ENCODE data around the gene PRKCH. TPM values are rescaled to one million over a fixed set of nuclear protein-coding genes. Genes with fewer than 3 reads are reported as not detected.

PRKCH gene
- total RNA-seq, 1 experiment from 2014 or later = 5.2 TPM

DNA sequence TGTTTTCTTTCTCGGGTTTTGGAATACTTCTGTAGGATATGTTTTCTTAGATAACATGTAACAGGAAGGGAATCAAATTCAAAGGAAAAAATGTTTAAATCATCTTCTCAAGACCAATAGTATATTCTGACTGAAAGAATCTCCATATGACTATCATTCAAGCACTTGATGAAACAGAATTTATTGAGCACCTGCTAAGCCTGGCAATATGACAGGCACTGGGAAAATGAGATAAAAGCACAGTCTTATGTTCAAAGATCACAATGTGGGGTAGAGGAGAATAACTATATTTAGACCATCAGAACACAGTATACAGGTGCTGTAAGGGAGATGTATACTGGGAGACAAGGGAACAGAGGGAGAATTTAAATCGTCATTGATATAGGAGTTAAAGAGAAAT, 21.2 kb upstream of the PRKCH start:
- H4K20me1 ChIP-seq (ENCODE audit: control insufficient read depth, insufficient read depth, insufficient read length) = no peaks in the 10 kb centered on the region
- no peaks in the 10 kb centered on the region for H3K27me3 ChIP-seq (ENCODE audit: insufficient read depth, low read length)
- H3K27ac Mint-ChIP-seq = peak overlapping the region in 2 of 3 experiments; percentile 8 to 42; a peak in 2 of 7 replicates
- WGBS (ENCODE audit: extremely low coverage, insufficient read length, low lambda C conversion rate) = no CpG with 5 or more reads among the region's 2 CpGs
- H4K8ac ChIP-seq (replicated peaks; ENCODE audit: insufficient read length, low read depth, low read length) = no peak overlapping the region
- no peak overlapping the region for H2AFZ ChIP-seq (ENCODE audit: low read length)
- H4K91ac ChIP-seq (ENCODE audit: insufficient read length, low read depth, low read length) = no peak overlapping the region
- H3K4me1 ChIP-seq (ENCODE audit: insufficient read depth, low read length) = peaks cover 5% of the 10 kb centered on the region; the same call in 1 of the 2 replicates
- no peak overlapping the region for H3K4me2 ChIP-seq (ENCODE audit: insufficient read depth, insufficient read length, low read length)
- H3K56ac ChIP-seq (ENCODE audit: insufficient read length, low read depth, low read length) = no peak overlapping the region
- no peaks in the 10 kb centered on the region for H3K23me2 ChIP-seq (ENCODE audit: insufficient read length, low read depth, low read length, poor library complexity, severe bottlenecking)
- no peak overlapping the region for H3K14ac ChIP-seq (ENCODE audit: insufficient read depth, low read length)
- H3K4me1 Mint-ChIP-seq = peaks cover 32 to 35% of the 10 kb centered on the region in 2 experiments
- H2BK20ac ChIP-seq (ENCODE audit: low read depth, low read length, poor library complexity, severe bottlenecking) = no peak overlapping the region
- no peak overlapping the region for H3K18ac ChIP-seq (ENCODE audit: insufficient read length, low read depth, low read length)
- H4K5ac ChIP-seq (ENCODE audit: insufficient read length, low read depth, low read length) = no peak overlapping the region
- H3K23ac ChIP-seq (ENCODE audit: insufficient read length, low read depth, low read length) = no peak overlapping the region
- H3K9me3 ChIP-seq (ENCODE audit: control insufficient read depth, low read depth, low read length) = no peaks in the 10 kb centered on the region
- H3K27me3 Mint-ChIP-seq (ENCODE audit: low read depth) = peaks cover 4% of the 10 kb centered on the region
- no peak overlapping the region for H3K27ac ChIP-seq (ENCODE audit: insufficient read length, low read depth, low read length)
- no peak overlapping the region for H2BK12ac ChIP-seq (ENCODE audit: insufficient read length, low read depth, low read length)
- TF ChIP-seq, protein P1, sequence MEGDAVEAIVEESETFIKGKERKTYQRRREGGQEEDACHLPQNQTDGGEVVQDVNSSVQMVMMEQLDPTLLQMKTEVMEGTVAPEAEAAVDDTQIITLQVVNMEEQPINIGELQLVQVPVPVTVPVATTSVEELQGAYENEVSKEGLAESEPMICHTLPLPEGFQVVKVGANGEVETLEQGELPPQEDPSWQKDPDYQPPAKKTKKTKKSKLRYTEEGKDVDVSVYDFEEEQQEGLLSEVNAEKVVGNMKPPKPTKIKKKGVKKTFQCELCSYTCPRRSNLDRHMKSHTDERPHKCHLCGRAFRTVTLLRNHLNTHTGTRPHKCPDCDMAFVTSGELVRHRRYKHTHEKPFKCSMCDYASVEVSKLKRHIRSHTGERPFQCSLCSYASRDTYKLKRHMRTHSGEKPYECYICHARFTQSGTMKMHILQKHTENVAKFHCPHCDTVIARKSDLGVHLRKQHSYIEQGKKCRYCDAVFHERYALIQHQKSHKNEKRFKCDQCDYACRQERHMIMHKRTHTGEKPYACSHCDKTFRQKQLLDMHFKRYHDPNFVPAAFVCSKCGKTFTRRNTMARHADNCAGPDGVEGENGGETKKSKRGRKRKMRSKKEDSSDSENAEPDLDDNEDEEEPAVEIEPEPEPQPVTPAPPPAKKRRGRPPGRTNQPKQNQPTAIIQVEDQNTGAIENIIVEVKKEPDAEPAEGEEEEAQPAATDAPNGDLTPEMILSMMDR (conservative IDR thresholded peaks at IDR 0.05) = no peak
- H3K4ac ChIP-seq (ENCODE audit: low read depth, low read length) = no peak overlapping the region
- H2BK120ac ChIP-seq (ENCODE audit: low read depth, low read length, poor library complexity, severe bottlenecking) = no peak overlapping the region
- H3K36me3 Mint-ChIP-seq (ENCODE audit: insufficient read depth in 1 of 3, low read depth in 3 of 3) = peaks cover 0 to 4% (median 0%) of the 10 kb centered on the region in 3 experiments; a peak in 1 of 7 replicates
- peaks cover 3 to 8% of the 10 kb centered on the region in 2 experiments; a peak in 2 of 5 replicates for H3K9me3 Mint-ChIP-seq
- H3K79me2 ChIP-seq (ENCODE audit: insufficient read depth, low read length) = no peaks in the 10 kb centered on the region
- no peak overlapping the region for H3K9ac ChIP-seq (ENCODE audit: extremely low read depth, insufficient read length, low read length)
- H3T11ph ChIP-seq (ENCODE audit: low read length) = no peak overlapping the region
- no peaks in the 10 kb centered on the region for H3K79me1 ChIP-seq (ENCODE audit: insufficient read depth, low read depth, low read length, poor library complexity, severe bottlenecking)
- H2AK5ac ChIP-seq (ENCODE audit: insufficient read length, low read length) = no peak overlapping the region
- H3K4me3 Mint-ChIP-seq = no peak overlapping the region
- H2BK15ac ChIP-seq (ENCODE audit: low read depth, low read length) = no peak overlapping the region
- H2BK5ac ChIP-seq (ENCODE audit: insufficient read length, low read length) = no peak overlapping the region
- DNase-seq = no peak
